Right forelimb (tissue), 1 donor: ENCODE results near the gene SNTA1.
"Not testable (repeated sequence)": the region's sequence is repeated elsewhere in the genome, so short reads cannot be mapped to it uniquely, and the experiment has no call there.

ENCODE experiments used
- DNase-seq: peaks from one replicate; pipeline ENCODE4 v3.0.0-alpha.2; 2018

The SNTA1 gene

DNA sequence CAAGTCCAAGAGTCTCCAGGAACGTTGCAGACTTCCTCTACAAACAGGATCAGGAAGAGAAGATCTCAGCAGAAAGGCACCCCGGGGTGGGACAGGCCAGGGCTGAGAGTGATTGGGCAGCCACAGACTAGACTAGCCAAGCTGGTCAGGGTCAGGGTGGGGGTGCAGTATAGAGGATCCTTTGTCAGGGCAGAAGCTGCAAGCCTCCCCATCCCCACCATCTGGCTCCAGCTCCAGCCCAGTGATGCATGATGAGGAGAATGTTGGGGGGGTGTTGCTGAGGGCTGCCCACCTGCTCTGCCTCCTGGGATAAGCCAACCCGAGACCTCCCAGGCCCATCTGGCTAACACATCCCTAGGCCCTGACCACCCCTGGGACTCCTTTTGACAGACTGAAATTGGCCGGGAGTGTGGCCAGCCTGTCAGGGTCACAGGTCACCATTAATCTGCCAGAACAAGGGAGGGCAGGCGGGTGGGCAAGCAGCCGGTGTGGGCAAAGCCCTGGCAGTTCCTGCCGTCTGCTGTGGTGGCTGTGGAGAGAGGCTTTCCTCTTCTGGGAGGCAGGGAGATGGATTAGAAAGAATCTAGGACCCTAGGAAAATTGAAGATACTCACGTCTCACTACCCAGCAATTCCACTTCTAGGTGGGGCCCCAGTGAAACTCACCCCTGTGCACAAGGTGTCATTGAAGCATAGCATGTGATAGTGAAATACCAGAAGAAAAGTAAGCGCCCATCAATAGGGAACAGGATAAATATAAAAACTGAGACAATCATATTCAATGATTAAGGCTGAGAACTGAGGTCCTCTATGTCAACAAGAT lies 22.1 kb upstream of the SNTA1 start:
- DNase-seq, result no peak

DNA sequence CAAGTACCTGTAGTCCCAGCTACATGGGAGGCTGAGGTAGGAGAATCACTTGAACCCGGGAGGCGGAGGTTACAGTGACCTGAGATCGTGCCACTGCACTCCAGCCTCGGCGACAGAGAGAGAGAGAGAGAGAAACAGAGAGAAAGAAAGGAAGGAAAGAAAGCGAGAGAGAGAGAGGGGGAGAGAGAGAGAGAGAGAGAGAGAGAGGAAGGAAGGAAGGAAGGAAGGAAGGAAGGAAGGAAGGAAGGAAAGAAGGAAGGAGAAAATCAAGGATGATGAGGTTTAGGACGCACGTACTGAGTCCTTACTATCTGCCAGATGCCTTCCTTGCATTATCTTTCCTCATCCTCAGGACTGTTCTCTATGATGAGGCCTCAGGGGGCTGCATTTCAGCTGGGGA lies 21.2 kb upstream of the SNTA1 start:
- not testable (repeated sequence) for DNase-seq

DNA sequence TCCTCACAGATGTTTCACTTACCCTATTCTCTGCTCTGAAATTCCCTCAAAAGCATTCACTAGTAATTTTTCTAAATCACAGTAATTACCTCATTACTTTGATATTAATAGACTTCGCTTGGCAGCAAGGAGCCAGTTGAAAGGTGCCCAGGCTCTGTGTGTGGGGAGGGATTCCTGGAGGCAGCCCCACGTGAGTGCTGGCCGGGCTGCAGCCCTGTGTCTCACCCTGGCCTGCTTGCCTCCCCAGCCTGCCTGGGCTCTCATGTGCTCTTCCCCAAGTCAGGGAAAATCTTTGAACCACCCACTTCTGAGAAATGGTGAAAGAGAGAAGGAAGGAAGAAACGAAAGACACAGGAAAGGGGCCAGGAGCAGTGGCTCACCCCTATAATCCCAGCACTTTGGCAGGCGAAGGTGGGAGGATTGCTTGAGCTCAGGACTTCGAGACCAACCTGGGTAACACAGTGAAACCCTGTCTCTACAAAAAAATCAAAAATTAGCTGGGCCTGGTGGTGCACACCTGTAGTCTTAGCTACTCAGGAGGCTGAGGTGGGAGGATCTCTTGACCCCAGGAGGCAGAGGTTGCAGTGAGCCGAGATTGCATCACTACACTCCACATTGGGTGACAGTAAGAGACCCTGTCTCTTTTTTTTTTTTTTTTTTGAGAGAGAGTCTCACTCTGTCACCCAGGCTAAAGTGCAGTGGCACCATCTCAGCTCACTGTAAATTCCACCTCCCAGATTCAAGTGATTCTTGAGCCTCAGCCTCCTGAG lies 20.0 kb upstream of the SNTA1 start:
- DNase-seq, result no peak

DNA sequence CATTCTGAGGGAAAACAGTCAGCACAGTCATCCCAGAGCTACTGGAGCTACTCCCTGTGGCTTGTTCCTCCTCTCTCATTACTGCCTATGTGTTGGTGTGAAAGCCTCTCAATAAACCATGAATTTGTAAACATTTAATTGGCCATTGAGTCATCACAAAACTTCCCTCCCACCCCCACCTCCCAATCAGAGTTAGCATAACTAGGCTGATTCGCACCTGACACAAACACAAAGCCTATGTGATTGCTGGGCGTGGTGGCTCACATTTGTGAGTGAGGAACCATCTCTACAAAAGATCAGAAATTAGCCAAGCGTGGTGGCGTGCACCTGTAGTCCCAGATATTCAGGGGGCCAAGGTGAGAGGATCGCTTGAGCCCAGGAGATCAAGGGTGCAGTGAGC lies 17.1 kb upstream of the SNTA1 start:
- DNase-seq, result no peak

DNA sequence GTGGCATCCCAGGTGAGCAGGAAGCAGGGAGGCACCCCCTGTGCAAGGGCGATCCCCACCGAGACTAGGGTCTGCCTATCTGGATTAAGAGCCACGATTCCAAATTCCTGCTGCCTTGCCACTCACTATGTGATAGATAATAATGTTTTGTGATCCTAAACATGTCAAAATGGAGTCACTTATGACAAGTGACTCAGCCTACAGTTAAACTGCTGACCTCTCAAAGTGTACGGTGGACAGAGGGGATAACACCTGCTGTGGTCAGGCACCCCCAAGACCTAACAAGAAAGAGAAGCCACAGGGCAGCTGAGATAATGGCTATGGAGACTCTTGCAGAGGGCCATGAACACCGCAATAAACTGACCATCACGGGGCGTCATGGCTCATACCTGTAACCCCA lies 16.0 kb upstream of the SNTA1 start:
- DNase-seq, result no peak

DNA sequence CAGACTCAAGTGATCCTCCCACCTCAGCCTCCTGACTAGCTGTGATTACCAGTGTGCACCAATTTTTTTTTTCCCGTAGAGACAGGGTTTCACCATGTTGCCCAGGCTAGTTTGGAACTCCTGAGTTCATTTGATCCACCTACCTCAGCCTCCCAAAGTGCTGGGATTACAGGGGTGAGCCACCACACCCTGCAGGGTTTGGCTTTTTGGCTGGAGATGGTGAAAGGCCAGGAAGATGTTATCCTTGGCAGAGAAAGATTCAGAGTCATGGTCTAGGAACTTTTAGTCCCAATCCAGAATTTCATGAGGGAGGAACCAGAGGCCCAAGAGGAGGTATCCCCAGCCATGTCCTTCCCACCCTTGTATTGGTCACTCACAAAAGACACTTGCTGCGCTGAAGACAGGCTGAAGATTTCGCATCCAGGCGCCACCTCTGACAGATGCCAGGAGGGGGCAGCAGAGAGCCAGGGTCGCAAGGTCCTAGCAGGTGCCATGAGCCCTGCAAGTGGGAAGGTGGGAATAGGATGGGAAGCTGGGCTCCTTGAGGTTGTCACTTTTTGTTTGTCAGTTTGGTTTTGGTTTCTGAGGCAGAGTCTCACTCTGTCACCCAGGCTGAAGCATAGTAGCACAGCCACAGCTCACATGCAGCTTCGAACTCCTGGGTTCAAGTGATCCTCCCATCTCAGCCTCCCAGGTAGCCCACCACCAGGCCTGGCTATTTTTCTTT lies 13.5 kb upstream of the SNTA1 start:
- DNase-seq, result peak; percentile 89

DNA sequence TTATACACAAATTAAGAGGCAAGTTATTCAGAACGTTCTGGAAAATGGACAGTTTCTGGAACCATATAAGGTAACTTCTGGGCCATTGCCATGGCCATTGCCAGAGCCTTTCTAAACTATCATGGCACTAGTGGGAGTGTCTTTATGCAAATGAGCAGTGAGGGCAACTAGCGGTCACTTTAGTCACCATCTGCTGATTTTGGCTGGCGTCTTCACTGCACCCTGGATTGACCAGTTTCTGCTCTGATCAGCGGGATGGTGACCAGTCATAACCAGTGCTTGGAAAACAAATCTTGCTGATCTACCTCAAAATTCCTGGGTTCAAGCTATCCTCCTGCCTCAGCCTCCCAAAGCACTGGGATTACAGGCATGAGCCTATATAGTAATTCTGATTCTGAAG lies 7.3 kb upstream of the SNTA1 start:
- DNase-seq, result no peak

DNA sequence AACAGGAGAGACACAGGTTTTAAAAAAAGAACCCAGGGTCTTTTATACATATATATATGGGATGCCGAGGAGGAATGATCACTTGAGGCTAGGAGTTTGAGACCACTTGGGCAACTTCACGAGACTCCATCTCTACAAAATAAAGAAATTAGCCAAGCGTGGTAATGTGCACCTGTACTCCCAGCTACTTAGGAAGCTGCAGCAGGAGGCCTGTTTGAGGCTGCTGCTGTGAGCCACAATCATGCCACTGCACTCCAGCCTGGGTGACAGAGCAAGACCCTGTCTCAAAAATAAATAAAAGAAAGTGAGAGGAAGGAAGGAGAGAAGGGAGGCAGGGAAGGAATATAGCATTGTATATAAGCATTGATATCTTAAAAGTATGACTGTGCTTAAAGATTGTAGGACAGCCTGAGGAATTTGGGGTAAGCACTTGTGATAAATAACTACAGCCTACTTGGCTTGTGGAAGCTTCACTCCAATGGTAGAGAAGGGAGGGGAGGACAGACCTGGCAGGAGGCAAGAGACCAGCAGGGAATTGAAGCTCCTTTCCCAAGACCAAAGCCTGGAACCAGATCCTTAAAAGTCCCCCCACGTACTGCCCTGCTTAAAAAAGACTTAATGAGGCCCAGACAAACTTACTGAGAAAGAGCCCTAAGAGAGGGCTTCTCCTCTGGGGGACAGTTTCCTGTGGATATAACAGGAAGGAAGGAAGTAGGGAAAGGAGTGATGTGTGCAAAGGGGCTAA lies 2.5 kb upstream of the SNTA1 start:
- no peak for DNase-seq

DNA sequence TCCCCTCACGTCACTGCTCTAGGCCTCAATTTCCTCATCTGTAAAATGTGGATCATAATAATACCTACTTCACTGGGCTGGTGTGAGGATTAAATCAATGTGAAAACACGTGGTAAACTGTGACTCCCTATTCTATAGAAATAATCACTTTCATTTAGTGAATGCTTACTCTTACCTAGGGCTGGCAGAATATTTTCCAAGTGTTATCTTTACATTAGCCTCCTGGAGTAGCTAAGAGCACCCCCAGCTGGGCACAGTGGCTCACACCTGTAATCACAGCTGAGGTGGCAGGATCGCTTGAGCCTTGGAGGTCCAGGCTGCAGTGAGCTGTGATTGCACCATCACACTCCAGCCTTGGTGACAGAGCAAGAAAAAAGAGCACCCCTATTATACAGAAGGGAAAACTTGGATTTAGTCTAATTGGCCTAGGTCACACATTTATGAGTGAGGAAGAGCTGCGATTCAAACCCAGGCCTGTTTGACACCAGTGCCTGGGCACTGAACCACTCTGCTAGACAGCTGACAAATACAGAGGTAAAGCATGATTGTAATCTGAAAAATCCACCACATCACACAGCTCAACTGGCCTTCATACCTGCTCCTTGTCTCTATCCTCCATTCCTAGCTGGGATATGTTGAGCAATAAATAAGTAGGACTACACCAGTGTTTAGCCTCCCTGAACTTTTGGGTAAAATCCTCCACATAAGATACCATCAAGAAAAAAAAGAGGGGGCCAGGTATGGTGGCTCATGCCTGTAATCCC lies 1.4 kb upstream of the SNTA1 start:
- no peak for DNase-seq

DNA sequence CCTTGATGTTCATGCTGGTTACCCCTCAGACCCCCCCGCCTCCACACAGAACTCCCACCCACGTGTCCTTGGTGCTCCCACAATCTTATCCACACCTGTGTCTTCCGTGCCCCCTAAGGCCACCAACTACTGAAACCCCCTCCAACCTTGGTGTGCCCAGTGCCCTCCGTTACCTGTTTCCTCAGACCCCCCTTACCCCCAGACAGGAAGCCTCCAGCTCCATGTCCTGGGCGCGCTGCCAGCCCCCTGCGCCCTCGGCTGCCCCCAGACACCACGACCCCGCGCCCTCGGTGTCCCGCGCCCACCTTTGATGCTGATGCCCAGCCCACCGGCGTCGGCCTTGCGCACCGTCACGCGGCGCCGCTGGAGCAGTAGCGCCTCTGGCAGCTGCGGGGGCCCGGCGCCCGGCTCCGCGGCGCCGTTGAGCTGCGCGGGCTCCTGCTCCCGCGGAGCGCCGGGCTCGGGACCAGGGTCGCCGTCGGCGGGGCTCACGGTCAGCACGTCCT lies 504 bp downstream of the SNTA1 start:
- DNase-seq, result peak; percentile 65

DNA sequence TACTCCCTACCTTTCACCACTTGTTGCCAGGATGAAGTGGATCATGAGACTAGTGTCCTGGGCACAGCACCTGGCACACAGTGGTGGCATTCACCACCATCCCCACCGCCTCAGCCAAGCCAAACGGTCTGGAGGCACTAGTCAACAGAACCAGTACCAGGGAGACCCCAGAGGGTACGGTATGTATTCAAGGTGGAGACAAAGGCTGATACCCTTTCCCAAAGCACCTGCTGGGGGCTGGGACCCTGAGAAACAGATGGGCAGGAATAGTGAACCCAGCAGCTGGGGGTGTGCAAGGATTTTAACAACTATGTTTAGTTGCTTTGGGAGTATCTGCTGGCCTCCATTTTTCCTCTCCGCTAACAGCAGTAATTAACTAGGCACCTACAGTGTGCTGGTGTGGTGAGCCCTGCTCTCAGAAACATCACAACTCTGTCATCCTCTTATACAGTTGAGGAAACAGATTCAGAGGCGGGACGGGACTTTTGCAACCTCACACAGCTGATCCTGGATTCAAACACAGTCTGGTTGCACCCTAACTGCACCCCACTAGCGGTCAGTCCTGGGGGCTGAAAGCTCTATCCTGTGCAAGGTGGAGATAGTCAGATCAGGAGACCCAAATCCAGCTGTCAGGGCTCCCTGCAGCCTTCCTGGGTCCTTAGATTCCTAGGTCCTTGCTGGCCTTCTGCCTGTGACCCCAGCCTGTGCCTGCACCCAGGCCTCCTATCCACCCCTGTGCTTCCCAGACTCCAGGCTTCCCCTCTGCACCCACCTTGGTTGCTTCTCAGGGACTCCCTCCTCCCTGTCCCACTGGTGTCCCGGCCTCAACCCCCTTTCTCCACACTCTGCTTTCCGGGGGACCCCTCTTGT lies 1.2 kb downstream of the SNTA1 start:
- DNase-seq, result no peak

DNA sequence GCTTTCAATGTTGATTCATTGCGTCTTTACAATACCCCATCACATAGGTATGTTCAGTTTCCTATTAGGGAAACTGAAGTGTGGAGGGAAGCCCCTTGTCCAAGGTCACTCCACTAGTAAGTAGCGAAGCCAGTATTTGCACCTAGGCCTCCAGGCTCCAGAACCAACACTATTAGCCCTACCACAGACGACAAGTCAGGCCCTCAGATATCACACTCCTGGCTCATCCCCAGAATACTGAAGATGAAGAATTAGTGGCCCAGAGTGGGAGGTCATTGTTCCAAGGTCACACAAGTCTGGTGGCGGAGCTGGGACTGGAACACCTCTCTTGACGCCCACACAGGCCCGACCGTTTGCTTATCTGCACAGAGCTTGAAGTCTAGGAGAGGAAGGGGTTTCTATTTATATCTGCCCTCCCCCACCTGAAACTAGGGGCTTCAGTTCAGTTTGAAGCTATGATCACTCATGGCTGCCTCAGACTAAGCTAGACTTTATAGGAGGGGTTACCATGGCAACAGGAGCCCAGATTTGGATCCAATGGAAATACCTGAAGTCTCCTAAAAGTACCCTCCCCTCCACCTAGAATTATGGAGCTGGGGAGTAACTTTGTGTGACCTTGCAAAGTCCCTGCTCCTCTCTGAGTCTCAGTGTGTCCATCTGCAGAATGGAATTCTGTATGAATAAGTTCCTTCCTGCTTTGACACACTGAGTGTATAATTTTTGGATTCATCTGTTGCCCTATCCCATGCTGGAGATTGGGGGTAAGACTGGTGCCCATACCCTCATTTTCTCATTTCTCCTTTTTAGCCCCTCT lies 2.2 kb downstream of the SNTA1 start:
- no peak for DNase-seq

DNA sequence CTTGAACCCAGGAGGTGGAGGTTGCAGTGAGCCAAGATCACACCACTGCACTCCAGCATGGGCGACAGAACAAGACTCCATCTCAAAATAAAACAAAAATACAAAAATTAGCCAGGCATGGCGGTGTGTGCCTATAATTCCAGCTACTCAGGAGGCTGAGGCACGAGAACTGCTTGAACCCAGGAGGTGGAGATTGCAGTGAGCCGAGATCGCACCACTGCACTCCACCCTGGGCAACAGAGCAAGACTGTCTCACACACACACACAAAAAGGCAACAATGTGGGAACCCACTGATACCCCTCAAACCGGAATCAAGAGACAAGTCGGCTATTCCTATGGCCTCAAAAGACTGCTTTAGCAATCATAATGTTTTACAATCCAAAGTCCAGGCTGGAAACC lies 3.0 kb downstream of the SNTA1 start:
- DNase-seq, result not testable (repeated sequence)

DNA sequence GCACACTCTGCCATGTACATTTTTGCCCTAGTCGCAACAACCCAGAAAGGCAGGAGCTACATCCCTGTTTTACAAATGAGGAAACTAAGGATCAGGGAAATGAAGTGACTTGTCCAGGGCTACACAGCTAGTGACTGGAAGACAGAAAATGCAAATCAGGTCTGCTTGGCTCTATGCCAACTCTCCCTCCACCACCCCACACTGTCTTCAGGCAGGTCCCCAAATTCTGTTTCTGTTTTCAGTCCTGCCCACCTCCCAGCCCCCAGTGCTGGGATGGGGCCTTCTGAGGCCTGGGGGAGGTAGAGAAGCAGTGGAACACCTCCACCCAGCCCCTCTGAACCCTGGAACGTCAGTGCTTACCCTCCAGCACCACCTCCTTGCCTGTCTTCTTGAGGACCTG lies 5.1 kb downstream of the SNTA1 start:
- DNase-seq, result no peak

DNA sequence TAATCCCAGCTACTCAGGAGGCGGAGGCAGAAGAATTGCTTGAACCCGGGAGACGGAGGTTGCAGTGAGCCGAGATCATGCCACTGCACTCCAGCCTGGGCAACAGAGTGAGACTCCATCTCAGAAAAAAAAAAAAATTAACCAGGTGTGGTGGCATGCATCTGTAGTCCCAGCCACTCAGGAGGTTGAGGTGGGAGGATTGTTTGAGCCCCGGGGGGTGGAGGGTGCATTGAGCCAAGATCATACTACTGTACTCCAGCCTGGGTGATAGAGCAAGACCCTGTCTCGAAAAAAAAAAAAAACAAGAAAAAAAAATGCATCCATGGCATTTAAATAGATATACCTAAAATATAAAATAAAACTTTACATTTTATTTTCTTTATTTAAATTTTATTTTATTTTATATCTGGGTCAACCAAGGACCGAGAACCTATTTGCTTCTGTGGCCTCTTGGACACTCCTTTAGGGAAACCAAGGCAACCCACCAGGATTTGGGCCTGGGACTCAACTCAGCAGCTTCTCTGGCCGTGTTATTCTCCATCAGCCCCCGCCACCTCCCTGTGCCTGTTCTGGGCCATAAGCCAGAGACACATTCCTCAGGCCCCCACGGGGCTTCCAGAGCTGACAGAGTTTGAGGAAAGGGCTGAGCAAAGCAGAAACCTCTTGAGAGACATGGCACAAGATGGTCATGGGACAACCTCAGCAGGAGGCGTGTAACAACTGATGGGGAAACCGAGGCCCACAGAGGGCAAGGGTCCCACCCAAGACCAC lies 6.2 kb downstream of the SNTA1 start:
- peak; percentile 63 for DNase-seq

DNA sequence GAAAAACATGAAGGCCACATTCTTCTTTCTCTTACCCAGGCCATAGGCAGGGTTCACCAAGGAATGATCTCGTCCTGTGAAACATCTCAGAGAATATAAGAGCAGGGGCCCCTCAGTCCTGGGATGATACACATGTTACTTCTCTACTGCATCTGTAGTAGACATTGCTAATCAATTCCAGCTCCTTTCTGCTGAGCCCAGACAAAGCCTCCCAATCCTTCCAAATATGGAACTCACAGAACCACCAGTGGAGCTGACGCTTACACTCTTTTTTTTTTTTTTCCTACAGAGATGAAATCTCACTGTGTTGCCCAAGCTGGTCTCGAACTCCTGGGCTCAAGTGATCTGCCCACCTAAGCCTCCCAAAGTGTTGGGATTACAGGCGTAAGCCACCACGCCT lies 9.1 kb downstream of the SNTA1 start:
- no peak for DNase-seq

DNA sequence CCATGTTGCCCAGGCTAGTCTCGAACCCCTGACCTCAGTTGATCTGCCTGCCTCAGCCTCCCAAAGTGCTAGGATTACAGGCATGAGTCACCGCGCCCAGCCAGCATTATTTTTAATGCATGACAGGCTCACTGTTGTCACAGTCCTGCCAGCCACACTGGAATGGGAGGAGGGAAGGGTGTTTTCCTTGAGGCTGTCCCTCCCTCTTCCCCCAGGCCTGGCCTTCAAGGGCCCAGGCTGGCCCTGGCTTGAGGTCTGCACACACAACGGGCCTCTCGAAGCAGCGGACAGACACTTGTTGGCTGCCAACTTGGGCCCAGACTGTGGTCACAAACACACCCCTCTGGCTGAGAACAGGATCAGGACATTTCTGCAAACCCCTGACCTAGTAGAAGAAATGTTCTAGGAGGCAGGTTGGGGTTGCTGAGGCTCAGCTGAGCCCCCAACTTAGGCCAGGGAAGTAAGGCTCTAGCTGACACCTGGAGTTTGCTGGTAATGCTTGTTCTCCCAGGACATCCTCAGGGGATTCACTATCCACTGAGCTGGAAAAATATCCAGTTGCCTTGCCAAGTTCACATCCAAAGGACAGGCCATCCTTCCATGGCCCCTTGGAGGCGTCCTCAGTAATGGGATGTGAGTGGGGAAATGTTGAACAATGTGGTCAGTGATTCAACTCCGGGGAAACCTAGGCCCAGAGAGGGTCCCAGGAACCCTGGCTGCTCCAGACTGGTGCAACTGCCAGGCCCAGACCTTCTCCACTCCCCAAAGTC lies 9.9 kb downstream of the SNTA1 start:
- no peak for DNase-seq

DNA sequence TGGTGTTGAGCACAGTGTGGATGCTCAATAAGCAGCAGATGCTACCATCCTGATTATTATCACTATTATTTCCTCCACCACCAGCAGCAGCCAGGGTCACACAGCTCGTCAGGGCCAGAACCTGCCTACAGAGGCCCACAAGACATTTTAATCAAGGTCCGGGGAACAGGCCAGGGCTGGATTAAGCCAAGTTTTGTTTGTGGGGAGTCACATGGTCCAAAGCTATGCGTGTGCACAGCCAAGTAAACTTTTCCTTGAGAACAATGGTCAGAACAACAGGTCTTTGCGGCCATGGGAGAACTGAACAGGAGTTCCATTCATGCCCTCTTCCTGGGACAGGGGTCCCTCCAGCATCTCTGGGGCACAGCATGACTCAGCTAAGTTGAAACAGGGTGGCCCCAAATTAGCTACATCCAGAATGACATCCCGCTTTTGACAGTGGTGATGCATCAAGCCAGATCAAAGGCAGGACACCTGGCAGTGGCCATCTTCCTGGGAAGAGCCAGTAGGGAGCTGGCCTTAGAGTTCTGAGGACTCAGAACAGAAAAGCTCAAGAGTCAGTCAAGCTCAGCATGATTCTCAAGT lies 11.7 kb downstream of the SNTA1 start:
- no peak for DNase-seq
